Measurements from ENCODE around the gene TARDBP. TPM values are rescaled to one million over a fixed set of nuclear protein-coding genes. Genes with fewer than 3 reads are reported as not detected.

TARDBP gene
- total RNA-seq, 1 experiment from 2014 or later, result 196 TPM

GRCh38 chr1:11052839-11053757 is 40.6 kb downstream of the TARDBP start:
- DNase-seq (ENCODE audit: low read depth, low spot score) (no peak), ATAC-seq (peak; percentile 69)
- Histone ChIP-seq H3K36me3 (ENCODE audit: control insufficient read depth, insufficient read depth, low read length) (peaks cover 5% of the 10 kb centered on the region), H3K4me3 (ENCODE audit: low read depth in 2 of 2, low read length in 2 of 2) (no peak overlapping the region), H3K27ac (ENCODE audit: low read length) (no peak overlapping the region), H3K9me3 (ENCODE audit: control insufficient read depth, insufficient read depth, low read depth, low read length) (no peaks in the 10 kb centered on the region), H3K27me3 (ENCODE audit: control insufficient read depth, insufficient read depth, low read length) (no peaks in the 10 kb centered on the region), H3K4me1 (ENCODE audit: control insufficient read depth, insufficient read depth, low read length) (peaks cover 14% of the 10 kb centered on the region)
- no TSS peak for BruUV-seq (replicated peaks)
- POLR2A ChIA-PET, result no interaction called here
- in situ Hi-C loops (cut with HindIII; ENCODE audit: low pct_unique_long_range_greater_than_20kb, low sequenced_read_pairs), result no loop called here
- intact Hi-C loops (cut with micrococcal nuclease; ENCODE audit: unreplicated experiment), result no loop called here
- CTCF ChIA-PET, result interaction anchor here (0.6 kb wide), 1 partner anchor 812 kb away, joined by 4 read pairs; no protein-coding TSS in a partner anchor
- peak in 1 of 2 experiments; percentile 36; a peak in 1 of 4 replicates for TF ChIP-seq REST (IDR thresholded peaks at IDR 0.05; ENCODE audit: insufficient read depth in 1 of 2, low read depth in 2 of 2, low read length in 1 of 2)
- TF ChIP-seq POLR2AphosphoS5 (IDR thresholded peaks at IDR 0.05; ENCODE audit: low read depth, low read length), result peak; percentile 45
- TF ChIP-seq SIN3A (IDR thresholded peaks at IDR 0.05; ENCODE audit: borderline replicate concordance, insufficient read depth, low read depth, low read length), result no peak

- ATAC-seq (peak; percentile 52), DNase-seq (ENCODE audit: low read depth, low spot score) (no peak)
- peaks cover 5% of the 10 kb centered on the region for H3K36me3 ChIP-seq (ENCODE audit: control insufficient read depth, insufficient read depth, low read length)
- no peak overlapping the region for H3K27ac ChIP-seq (ENCODE audit: low read length)
- BruUV-seq (replicated peaks), result no TSS peak
- H3K9me3 ChIP-seq (ENCODE audit: control insufficient read depth, insufficient read depth, low read depth, low read length), result no peaks in the 10 kb centered on the region
- CTCF ChIA-PET, result no interaction called here
- H3K27me3 ChIP-seq (ENCODE audit: control insufficient read depth, insufficient read depth, low read length), result no peaks in the 10 kb centered on the region
- in situ Hi-C loops (cut with HindIII; ENCODE audit: low pct_unique_long_range_greater_than_20kb, low sequenced_read_pairs), result no loop called here
- no peak overlapping the region for H3K4me3 ChIP-seq (ENCODE audit: low read depth in 2 of 2, low read length in 2 of 2)
- POLR2A ChIA-PET, result no interaction called here
- H3K4me1 ChIP-seq (ENCODE audit: control insufficient read depth, insufficient read depth, low read length), result peaks cover 14% of the 10 kb centered on the region
- intact Hi-C loops (cut with micrococcal nuclease; ENCODE audit: unreplicated experiment), result no loop called here
- TF ChIP-seq TCF7L2 (IDR thresholded peaks at IDR 0.05; ENCODE audit: low read depth, low read length) (no peak), REST (IDR thresholded peaks at IDR 0.05; ENCODE audit: insufficient read depth in 1 of 2, low read depth in 2 of 2, low read length in 1 of 2) (peak; percentile 94 to 95)
Observed at GRCh38 chr1:11053758-11054137, 41.3 kb downstream of the TARDBP start.

Measured in Panc1 (cell line).